ENCODE results near the gene AIF1L. TPM values are rescaled to one million over a fixed set of nuclear protein-coding genes. Genes with fewer than 3 reads are reported as not detected.
A peak's percentile ranks its signal among the peaks of the same experiment; 100 is the strongest.
"Not testable (repeated sequence)": the region's sequence is repeated elsewhere in the genome, so short reads cannot be mapped to it uniquely, and the experiment has no call there.

AIF1L gene
- total RNA-seq, 2 donors from 2014 or later, result 0.53 to 0.89 TPM

DNA sequence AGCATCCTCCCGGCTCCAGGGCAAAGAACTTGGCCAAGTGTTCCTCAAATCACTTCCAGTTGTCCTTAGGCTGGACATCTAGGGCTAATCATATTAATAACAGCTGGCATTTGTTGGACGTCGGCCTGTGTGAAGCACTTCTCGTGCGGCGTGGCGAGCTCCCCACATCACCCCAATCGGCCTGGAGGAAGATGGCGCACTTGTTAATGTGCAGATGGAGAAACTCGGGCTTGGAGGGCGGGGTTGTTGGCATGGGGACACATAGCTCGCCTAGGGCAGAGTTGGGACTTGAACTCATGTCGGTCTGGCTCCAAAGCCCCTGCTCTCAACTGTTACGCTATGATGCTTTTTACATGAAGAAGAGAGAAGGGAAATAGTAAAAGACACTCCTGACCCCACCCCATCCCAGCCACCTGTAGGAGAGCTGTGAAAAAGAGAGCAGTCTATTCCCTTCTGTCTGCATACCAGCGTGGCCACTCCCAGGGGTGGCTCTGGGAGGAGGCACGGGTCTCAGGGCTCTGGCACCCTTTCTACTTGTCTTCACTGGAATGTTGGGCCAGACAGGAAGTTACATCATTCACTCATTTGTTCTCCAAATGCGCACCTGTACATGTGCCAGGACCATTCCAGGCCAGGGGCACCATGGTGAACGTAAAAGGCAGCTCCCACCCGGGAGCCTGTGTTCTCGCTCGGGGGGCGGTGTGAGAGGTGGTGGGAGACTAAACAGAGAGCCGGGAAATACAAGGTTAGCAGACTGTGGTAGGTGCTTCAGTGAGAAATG, 16.2 kb downstream of the AIF1L start:
- Mint-ChIP-seq H3K9me3 (no peaks in the 10 kb centered on the region), H3K27me3 (ENCODE audit: low read depth) (peaks cover 10% of the 10 kb centered on the region), H3K36me3 (ENCODE audit: insufficient read depth in 2 of 2) (no peaks in the 10 kb centered on the region), H3K4me1 (ENCODE audit: low read depth) (no peaks in the 10 kb centered on the region), H3K4me3 (no peak overlapping the region), H3K27ac (no peak overlapping the region)
- DNase-seq (no peak), ATAC-seq (replicated peaks in 1 of 2) (no peak)

DNA sequence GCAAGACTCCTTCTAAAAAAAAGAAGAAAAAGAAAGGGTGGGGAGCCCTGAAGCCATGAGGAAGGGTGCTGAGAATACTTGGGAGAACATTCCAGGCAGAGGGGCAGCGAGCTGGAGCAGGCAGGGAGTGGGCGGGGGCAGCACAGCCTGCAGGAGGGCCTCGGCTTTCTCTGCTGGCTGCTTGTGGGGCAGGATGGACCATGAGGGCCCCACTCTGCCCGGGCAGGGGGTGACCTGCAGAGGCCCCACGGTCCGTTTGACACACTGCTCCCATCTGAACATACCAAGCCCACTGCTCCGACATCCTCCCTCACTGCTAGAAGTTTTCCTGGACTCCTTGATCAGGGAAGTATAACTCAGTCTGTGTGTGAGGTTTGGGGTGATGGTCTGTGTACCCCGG, 17.3 kb downstream of the AIF1L start:
- no peak for ATAC-seq (replicated peaks in 1 of 2)
- Mint-ChIP-seq H3K27ac (no peak overlapping the region), H3K27me3 (ENCODE audit: low read depth) (peaks cover 10% of the 10 kb centered on the region), H3K36me3 (ENCODE audit: insufficient read depth in 2 of 2) (no peaks in the 10 kb centered on the region), H3K9me3 (no peaks in the 10 kb centered on the region), H3K4me1 (ENCODE audit: low read depth) (no peaks in the 10 kb centered on the region), H3K4me3 (no peak overlapping the region)
- no peak for DNase-seq

DNA sequence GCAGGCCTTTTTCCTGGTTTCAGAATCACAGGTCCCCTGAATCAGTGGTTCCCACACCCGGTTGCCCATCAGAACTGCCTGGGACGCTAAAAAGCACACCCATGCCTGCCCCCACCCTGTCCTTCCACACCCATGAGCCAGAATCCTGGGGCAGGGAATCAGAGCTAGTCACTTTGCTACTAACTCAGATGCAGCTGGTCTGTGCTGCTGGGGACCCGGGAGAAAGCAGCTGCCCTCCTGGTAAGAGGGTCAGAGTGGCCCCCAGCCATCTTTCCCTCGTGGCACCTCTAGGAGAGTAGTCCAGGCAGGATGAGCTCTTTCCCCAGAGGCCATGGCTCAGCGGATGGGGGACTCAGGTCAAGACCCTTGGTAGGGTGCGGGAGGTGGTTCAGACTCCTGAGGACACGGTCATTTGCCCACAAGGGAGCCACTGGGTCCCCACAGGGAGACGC, 17.8 kb downstream of the AIF1L start:
- ATAC-seq (replicated peaks in 1 of 2) (no peak), DNase-seq (no peak)
- no peaks in the 10 kb centered on the region for H3K36me3 Mint-ChIP-seq (ENCODE audit: insufficient read depth in 2 of 2)
- H3K27me3 Mint-ChIP-seq (ENCODE audit: low read depth), result peaks cover 10% of the 10 kb centered on the region
- H3K4me3 Mint-ChIP-seq, result no peak overlapping the region
- H3K4me1 Mint-ChIP-seq (ENCODE audit: low read depth), result no peaks in the 10 kb centered on the region
- no peaks in the 10 kb centered on the region for H3K9me3 Mint-ChIP-seq
- no peak overlapping the region for H3K27ac Mint-ChIP-seq

DNA sequence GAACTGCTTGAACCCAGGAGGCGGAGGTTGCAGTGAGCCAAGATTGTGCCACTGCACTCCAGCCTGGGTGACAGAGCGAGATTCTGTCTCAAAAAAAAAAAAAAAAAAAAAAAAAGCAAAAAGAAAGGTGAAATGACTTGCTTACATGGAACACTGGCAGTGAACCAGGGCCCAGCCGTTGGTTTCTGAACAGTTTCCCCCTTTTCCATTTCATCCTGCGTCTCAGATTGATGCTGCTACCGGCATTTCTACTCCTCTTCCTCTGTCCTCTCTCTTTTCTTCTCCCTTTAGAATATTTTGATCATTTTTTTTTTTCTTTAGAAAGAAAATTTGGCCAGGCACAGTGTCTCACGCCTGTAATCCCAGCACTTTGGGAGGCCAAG, 19.0 kb downstream of the AIF1L start:
- H3K27ac Mint-ChIP-seq; ATAC-seq (replicated peaks in 1 of 2); DNase-seq; H3K4me1 Mint-ChIP-seq (ENCODE audit: low read depth); H3K36me3 Mint-ChIP-seq (ENCODE audit: insufficient read depth in 2 of 2); H3K4me3 Mint-ChIP-seq; H3K9me3 Mint-ChIP-seq: not testable (repeated sequence)
- peaks cover 10% of the 10 kb centered on the region for H3K27me3 Mint-ChIP-seq (ENCODE audit: low read depth)

DNA sequence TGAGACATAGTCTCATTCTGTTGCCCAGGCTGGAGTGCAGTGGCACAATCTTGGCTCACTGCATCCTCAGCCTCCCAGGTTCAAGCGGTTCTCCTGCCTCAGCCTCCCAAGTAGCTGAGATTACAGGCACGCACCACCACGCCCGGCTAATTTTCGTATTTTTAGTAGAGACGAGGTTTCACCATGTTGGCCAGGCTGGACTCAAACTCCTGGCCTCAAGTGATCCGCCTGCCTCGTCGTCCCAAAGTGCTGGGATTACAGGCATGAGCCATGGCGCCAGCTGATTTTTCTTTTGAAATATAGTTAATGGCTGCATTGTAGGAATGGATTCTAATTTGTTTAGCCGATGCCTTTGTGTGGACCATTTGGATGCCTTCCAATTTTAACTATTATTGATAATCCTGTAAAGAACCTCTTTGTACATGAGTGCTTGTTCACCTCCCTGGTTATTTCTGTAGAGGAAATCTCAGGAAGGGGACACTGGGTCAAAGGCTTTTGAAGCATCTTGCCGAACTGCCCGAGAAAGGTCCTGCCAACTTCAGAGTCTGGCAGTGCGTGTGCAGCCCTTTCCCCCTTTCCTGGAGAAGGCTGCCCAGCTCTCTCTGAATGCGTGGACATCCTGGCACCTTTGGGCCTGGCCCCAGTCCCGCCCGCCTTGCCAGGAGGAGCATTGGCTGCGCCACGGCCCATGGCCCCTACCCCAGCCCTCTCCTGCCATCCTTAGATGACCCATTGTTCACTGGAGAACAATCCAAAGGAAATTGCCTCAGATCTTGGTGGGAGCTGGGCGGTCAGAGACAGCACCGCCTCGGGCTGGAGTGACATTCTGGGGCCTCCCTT, 20.2 kb downstream of the AIF1L start:
- Mint-ChIP-seq H3K27ac (no peak overlapping the region), H3K4me1 (ENCODE audit: low read depth) (no peaks in the 10 kb centered on the region), H3K4me3 (no peak overlapping the region)

DNA sequence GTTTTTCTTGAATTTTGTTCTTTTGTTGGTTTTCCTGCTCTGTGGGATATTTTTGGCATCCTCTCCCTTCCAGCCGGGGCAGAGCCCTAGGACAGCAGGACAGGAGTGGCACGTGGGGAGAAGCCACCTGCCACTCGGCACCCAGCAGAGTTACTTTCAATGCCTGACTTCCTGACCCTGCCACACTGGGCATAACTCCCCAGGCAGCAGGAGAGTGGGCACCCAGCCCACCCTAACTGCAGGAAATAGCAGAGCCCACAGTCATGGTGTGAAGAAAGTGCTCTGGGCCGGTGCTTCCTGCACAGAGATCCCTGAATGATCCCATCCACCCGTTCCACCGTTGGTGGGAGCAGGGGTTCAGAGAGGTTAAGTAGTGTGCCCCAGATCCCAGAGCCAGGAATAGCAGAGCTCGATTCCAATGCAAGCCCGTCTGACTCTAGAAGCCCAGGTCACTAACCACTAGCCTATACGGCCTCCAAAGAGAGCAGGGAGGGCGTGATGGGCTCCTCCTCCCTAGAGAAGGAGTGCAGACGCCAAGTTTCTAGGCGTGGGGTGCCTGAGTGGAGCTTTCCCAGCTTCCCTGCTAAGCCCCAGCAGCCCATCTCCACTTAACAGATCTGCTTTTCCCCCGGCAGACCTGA, 20.9 kb downstream of the AIF1L start:
- DNase-seq (no peak), ATAC-seq (replicated peaks in 1 of 2) (no peak)
- Mint-ChIP-seq H3K4me3 (no peak overlapping the region), H3K27ac (no peak overlapping the region), H3K36me3 (ENCODE audit: insufficient read depth in 2 of 2) (no peaks in the 10 kb centered on the region), H3K27me3 (ENCODE audit: low read depth) (peaks cover 10% of the 10 kb centered on the region), H3K4me1 (ENCODE audit: low read depth) (no peaks in the 10 kb centered on the region), H3K9me3 (no peaks in the 10 kb centered on the region)

More for the DNA sequence above, 20.2 kb downstream of the AIF1L start:
- H3K27me3 Mint-ChIP-seq (ENCODE audit: low read depth), result peaks cover 10% of the 10 kb centered on the region
- ATAC-seq (replicated peaks in 1 of 2) (no peak), DNase-seq (no peak)
- no peaks in the 10 kb centered on the region for H3K36me3 Mint-ChIP-seq (ENCODE audit: insufficient read depth in 2 of 2)
- H3K9me3 Mint-ChIP-seq, result no peaks in the 10 kb centered on the region

DNA sequence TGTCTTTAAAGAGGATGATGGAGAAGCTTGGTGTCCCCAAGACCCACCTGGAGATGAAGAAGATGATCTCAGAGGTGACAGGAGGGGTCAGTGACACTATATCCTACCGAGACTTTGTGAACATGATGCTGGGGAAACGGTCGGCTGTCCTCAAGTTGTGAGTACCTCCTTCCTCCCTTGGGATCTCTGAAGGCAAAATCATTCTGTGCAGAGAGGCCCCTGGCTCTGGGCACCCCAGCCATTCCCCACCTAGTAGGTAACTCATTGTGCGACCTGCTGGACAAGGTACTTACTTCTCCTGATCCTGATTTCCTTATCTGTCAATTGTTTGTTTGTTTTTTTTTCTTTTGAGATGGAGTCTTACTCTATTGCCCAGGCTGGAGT, 21.4 kb downstream of the AIF1L start:
- Mint-ChIP-seq H3K27me3 (ENCODE audit: low read depth) (peaks cover 10% of the 10 kb centered on the region), H3K27ac (no peak overlapping the region), H3K36me3 (ENCODE audit: insufficient read depth in 2 of 2) (no peaks in the 10 kb centered on the region), H3K4me1 (ENCODE audit: low read depth) (no peaks in the 10 kb centered on the region), H3K9me3 (no peaks in the 10 kb centered on the region), H3K4me3 (no peak overlapping the region)
- DNase-seq, result no peak
- ATAC-seq (replicated peaks in 1 of 2), result no peak

DNA sequence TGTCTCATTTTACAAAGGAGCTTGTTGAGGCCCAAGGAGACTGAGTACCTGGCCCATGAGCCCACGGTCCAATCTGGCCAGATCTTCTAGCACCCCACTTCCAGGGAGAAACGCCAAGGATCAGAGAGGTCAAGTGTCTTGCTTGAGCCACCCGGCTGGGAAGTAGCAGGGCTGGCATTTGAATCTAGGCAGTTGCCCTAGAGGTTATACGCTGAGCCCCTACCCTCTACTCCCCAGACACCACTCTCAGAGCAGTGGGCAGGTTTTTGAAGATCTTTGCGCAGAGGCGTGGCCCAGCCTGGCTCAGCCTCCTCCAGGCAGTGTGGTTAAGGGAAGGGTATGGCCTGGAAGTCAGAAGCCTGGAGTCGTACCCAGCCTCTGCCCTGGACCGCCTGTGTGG, 23.3 kb downstream of the AIF1L start:
- Mint-ChIP-seq H3K36me3 (ENCODE audit: insufficient read depth in 2 of 2) (no peaks in the 10 kb centered on the region), H3K4me1 (ENCODE audit: low read depth) (peaks cover 3% of the 10 kb centered on the region), H3K9me3 (no peaks in the 10 kb centered on the region), H3K27ac (no peak overlapping the region), H3K27me3 (ENCODE audit: low read depth) (peaks cover 10% of the 10 kb centered on the region), H3K4me3 (no peak overlapping the region)
- DNase-seq, result no peak
- no peak for ATAC-seq (replicated peaks in 1 of 2)

DNA sequence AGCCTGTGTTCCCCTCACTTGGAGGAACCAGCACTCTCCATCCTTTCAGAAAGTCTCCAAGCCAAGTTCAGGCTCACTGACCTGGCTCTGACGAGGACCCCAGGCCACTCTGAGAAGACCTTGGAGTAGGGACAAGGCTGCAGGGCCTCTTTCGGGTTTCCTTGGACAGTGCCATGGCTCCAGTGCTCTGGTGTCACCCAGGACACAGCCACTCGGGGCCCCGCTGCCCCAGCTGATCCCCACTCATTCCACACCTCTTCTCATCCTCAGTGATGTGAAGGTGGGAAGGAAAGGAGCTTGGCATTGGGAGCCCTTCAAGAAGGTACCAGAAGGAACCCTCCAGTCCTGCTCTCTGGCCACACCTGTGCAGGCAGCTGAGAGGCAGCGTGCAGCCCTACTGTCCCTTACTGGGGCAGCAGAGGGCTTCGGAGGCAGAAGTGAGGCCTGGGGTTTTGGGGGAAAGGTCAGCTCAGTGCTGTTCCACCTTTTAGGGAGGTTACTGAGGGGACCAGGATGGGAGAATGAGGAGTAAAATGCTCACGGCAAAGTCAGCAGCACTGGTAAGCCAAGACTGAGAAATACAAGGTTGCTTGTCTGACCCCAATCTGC, 24.4 kb downstream of the AIF1L start:
- Mint-ChIP-seq H3K27me3 (ENCODE audit: low read depth) (peaks cover 10% of the 10 kb centered on the region), H3K9me3 (no peaks in the 10 kb centered on the region), H3K27ac (no peak overlapping the region), H3K4me1 (ENCODE audit: low read depth) (peaks cover 9% of the 10 kb centered on the region), H3K4me3 (no peak overlapping the region), H3K36me3 (ENCODE audit: insufficient read depth in 2 of 2) (peaks cover 2 to 4% of the 10 kb centered on the region in 2 donors)
- ATAC-seq (replicated peaks in 1 of 2) (no peak), DNase-seq (no peak)

DNA sequence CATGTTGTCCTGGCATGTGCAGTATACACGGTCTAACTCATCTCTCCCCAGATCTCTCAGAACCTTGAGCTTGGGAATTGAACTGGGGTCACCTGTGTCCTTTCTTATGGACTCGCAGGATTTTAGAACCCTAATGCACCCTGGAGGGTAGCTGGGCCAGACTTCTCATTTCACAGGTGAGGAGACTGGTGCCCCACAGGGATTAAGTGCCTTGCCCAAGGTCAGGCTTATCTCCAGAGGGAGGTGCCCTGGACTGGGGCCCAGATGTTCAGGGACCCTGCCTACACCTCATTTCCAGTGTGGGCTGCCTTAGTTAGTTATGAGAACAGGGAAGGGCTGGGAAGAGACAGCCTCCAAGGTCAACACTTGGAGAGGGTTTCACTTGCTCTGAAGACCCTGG, 25.0 kb downstream of the AIF1L start:
- Mint-ChIP-seq H3K27ac (no peak overlapping the region), H3K4me1 (ENCODE audit: low read depth) (peaks cover 14% of the 10 kb centered on the region), H3K36me3 (ENCODE audit: insufficient read depth in 2 of 2) (peaks cover 2 to 4% of the 10 kb centered on the region in 2 donors), H3K9me3 (no peaks in the 10 kb centered on the region), H3K4me3 (no peak overlapping the region), H3K27me3 (ENCODE audit: low read depth) (peaks cover 10% of the 10 kb centered on the region)
- DNase-seq, result no peak
- no peak for ATAC-seq (replicated peaks in 1 of 2)

DNA sequence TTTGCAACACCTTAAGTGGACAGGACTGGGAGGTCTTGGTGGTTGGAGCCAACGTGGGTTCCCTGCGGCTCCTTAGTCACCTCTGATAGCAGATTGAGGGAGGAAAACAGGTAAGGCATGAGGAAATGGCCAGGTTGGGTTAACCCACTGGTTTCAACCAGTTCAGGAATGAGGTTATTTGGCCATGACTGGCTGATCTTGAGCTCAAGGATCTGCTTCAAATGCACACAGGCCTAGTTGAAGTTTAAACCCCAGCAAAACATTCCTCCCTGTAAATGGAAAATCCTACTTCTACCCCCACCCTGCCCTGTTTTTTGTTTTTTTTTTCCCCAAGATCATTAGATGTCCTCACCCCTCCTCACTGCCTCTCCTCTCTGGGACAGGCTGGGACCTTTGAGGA, 25.8 kb downstream of the AIF1L start:
- H3K4me3 Mint-ChIP-seq, result no peak overlapping the region
- H3K4me1 Mint-ChIP-seq (ENCODE audit: low read depth), result peaks cover 22% of the 10 kb centered on the region
- H3K9me3 Mint-ChIP-seq, result no peaks in the 10 kb centered on the region
- peaks cover 3% of the 10 kb centered on the region for H3K27me3 Mint-ChIP-seq (ENCODE audit: low read depth)
- H3K36me3 Mint-ChIP-seq (ENCODE audit: insufficient read depth in 2 of 2), result peaks cover 2 to 4% of the 10 kb centered on the region in 2 donors
- H3K27ac Mint-ChIP-seq, result no peak overlapping the region
- no peak for ATAC-seq (replicated peaks in 1 of 2)
- DNase-seq, result no peak

DNA sequence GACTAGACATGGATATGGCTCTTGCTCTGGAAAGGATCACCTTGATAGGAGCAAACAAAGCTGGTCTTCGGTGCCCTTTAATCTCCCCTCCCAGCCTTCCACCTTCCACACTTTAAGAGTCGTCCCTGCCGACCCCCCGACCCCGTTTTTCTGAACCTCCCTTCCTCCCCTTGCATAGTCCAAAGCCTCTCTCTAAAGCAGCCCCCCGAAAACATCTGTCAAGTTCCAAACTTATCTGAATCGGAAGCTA, 28.6 kb downstream of the AIF1L start:
- no peaks in the 10 kb centered on the region for H3K27me3 Mint-ChIP-seq (ENCODE audit: low read depth)
- no peaks in the 10 kb centered on the region for H3K9me3 Mint-ChIP-seq
- H3K4me3 Mint-ChIP-seq, result peak overlapping the region; percentile 96 to 98
- DNase-seq (no peak), ATAC-seq (replicated peaks in 1 of 2) (no peak)
- H3K4me1 Mint-ChIP-seq (ENCODE audit: low read depth), result peaks cover 41% of the 10 kb centered on the region
- H3K36me3 Mint-ChIP-seq (ENCODE audit: insufficient read depth in 2 of 2), result peaks cover 11 to 16% of the 10 kb centered on the region in 2 donors
- H3K27ac Mint-ChIP-seq, result peak overlapping the region; percentile 98
